ENCODE results near the gene UBE2D3.

GRCh38 chr4:102850370-102850769 lies 23.0 kb upstream of the UBE2D3 start:
- TF ChIP-seq, protein P1, sequence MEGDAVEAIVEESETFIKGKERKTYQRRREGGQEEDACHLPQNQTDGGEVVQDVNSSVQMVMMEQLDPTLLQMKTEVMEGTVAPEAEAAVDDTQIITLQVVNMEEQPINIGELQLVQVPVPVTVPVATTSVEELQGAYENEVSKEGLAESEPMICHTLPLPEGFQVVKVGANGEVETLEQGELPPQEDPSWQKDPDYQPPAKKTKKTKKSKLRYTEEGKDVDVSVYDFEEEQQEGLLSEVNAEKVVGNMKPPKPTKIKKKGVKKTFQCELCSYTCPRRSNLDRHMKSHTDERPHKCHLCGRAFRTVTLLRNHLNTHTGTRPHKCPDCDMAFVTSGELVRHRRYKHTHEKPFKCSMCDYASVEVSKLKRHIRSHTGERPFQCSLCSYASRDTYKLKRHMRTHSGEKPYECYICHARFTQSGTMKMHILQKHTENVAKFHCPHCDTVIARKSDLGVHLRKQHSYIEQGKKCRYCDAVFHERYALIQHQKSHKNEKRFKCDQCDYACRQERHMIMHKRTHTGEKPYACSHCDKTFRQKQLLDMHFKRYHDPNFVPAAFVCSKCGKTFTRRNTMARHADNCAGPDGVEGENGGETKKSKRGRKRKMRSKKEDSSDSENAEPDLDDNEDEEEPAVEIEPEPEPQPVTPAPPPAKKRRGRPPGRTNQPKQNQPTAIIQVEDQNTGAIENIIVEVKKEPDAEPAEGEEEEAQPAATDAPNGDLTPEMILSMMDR (IDR thresholded peaks at IDR 0.05), result no peak
- no peak for TF ChIP-seq POLR2A (IDR thresholded peaks at IDR 0.05)

Measured in esophagus squamous epithelium (tissue), 4 donors.